Kidney (tissue), 14 donors: ENCODE results near the gene GUK1. TPM values are rescaled to one million over a fixed set of nuclear protein-coding genes. Genes with fewer than 3 reads are reported as not detected.

Experiments used
- DNase-seq, 5 donors: peaks; one replicate each; pipeline ENCODE4 v3.0.0-alpha.2; 2013 to 2020
- FAIRE-seq: peaks from 2 replicates; lab custom pipeline; 2012; peaks lifted over from hg19 to GRCh38; lab: Jason Lieb, UNC
- H3K27ac ChIP-seq, 2 donors: one replicate each; pipeline ENCODE4 v1.7.0; 2013; ENCODE audit warnings: low read depth in 2 of 2, low read length in 2 of 2, inconsistent platforms in 1 of 2
- H3K27me3 ChIP-seq: one replicate; pipeline ENCODE4 v1.7.1; 2013; ENCODE audit warnings: low read length, inconsistent platforms; ENCODE audit not compliant: control insufficient read depth, insufficient read depth
- H3K36me3 ChIP-seq, 3 donors: one replicate each; pipeline versions ENCODE4 v1.7.0 to v1.7.1; 2013; ENCODE audit warnings: low read length in 3 of 3, control low read depth in 1 of 3, inconsistent platforms in 1 of 3; ENCODE audit not compliant: insufficient read depth in 3 of 3, control insufficient read depth in 2 of 3
- H3K4me1 ChIP-seq, 3 donors: one replicate each; pipeline versions ENCODE4 v1.7.0 to v1.7.1; 2013; ENCODE audit warnings: low read length in 3 of 3, inconsistent platforms in 1 of 3, low read depth in 1 of 3; ENCODE audit not compliant: control insufficient read depth in 2 of 3, insufficient read depth in 2 of 3
- H3K4me3 ChIP-seq, 3 donors: one replicate each; pipeline versions ENCODE4 v1.7.0 to v1.8.1; 2013; ENCODE audit warnings: low read length in 3 of 3, control low read depth in 1 of 3, inconsistent platforms in 1 of 3
- H3K9ac ChIP-seq, 3 donors: one replicate each; pipeline versions ENCODE4 v1.7.0 to v1.7.1; 2013; ENCODE audit warnings: low read length in 3 of 3, control low read depth in 1 of 3, inconsistent platforms in 1 of 3
- H3K9me3 ChIP-seq, 3 donors: one replicate each; pipeline versions ENCODE4 v1.7.0 to v1.7.1; 2013; ENCODE audit warnings: low read length in 3 of 3, control low read depth in 1 of 3, inconsistent platforms in 1 of 3; ENCODE audit not compliant: control insufficient read depth in 2 of 3, insufficient read depth in 1 of 3
- intact Hi-C: fragments of 100-400 bp; cut with DNase I; formaldehyde crosslinking; loops from one replicate; pipeline ENCODE4 v1.11.1; 2022
- polyA plus RNA-seq: library from polyadenylated mRNA; stranded (reverse); fragments of 350-450 nt; fragmentation: Illumina TruSeq; extraction: RNeasy Lipid Tissue Mini Kit (QIAGEN cat#74804); gene quantifications from one replicate; pipeline ENCODE4 v1.2.3, GENCODE V29; 2014; ENCODE audit warnings: low read depth, low replicate concordance; ENCODE audit not compliant: insufficient read depth
- total RNA-seq: library from RNA; stranded (reverse); fragmentation: NEBNext Ultra II Directional; extraction: Animal tissue kit (Norgen Biotek cat#: 25700); gene quantifications from one replicate; pipeline ENCODE4 v1.2.1, GENCODE V29; 2021
- TF ChIP-seq, protein P1 (sequence below): IDR thresholded peaks from 3 replicates; pipeline ENCODE4 v1.5.1; 2012; ENCODE audit warnings: mild to moderate bottlenecking, moderate library complexity, borderline replicate concordance; ENCODE audit not compliant: insufficient read depth; ENCODE audit errors: extremely low read depth
- donor health status: control.
- donor health status: control.
- donor health status: control.
- donor health status: control.
- donor health status: control.
- donor health status: DM: yes; HTN: yes; CAD: no.
- donor health status: Normal renal cell carcinoma (clear cell type).

Gene GUK1
- total and polyA plus RNA-seq, 2 donors from 2014 or later, result 221 to 410 TPM

- FAIRE-seq, result no peak
- intact Hi-C loops, result no loop called here
- Histone ChIP-seq H3K4me1 (peaks cover 0 to 51% (median 46%) of the 10 kb centered on the region in 3 donors), H3K9ac (no peak overlapping the region), H3K4me3 (no peak overlapping the region), H3K9me3 (peaks cover 0 to 8% (median 0%) of the 10 kb centered on the region in 3 donors), H3K27me3 (no peaks in the 10 kb centered on the region), H3K36me3 (peaks cover 0 to 8% (median 4%) of the 10 kb centered on the region in 3 donors), H3K27ac (no peak overlapping the region)
- DNase-seq, result no peak
- TF ChIP-seq, protein P1, sequence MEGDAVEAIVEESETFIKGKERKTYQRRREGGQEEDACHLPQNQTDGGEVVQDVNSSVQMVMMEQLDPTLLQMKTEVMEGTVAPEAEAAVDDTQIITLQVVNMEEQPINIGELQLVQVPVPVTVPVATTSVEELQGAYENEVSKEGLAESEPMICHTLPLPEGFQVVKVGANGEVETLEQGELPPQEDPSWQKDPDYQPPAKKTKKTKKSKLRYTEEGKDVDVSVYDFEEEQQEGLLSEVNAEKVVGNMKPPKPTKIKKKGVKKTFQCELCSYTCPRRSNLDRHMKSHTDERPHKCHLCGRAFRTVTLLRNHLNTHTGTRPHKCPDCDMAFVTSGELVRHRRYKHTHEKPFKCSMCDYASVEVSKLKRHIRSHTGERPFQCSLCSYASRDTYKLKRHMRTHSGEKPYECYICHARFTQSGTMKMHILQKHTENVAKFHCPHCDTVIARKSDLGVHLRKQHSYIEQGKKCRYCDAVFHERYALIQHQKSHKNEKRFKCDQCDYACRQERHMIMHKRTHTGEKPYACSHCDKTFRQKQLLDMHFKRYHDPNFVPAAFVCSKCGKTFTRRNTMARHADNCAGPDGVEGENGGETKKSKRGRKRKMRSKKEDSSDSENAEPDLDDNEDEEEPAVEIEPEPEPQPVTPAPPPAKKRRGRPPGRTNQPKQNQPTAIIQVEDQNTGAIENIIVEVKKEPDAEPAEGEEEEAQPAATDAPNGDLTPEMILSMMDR, result no peak
These were observed 49.0 kb upstream of the GUK1 start for GRCh38 chr1:228091084-228091483.

GRCh38 chr1:228092342-228093049 is 47.6 kb upstream of the GUK1 start:
- DNase-seq (no peak), FAIRE-seq (no peak)
- Histone ChIP-seq H3K27me3 (no peaks in the 10 kb centered on the region), H3K4me1 (peaks cover 0 to 43% (median 35%) of the 10 kb centered on the region in 3 donors), H3K4me3 (no peak overlapping the region), H3K9me3 (peaks cover 0 to 8% (median 0%) of the 10 kb centered on the region in 3 donors), H3K27ac (no peak overlapping the region), H3K36me3 (peaks cover 0 to 11% (median 8%) of the 10 kb centered on the region in 3 donors), H3K9ac (no peak overlapping the region)
- TF ChIP-seq, protein P1, result no peak
- intact Hi-C loops, result no loop called here

GRCh38 chr1:228093050-228093906 is 46.8 kb upstream of the GUK1 start:
- TF ChIP-seq, protein P1, result no peak
- Histone ChIP-seq H3K36me3 (peaks cover 0 to 13% (median 11%) of the 10 kb centered on the region in 3 donors), H3K9me3 (peaks cover 0 to 8% (median 0%) of the 10 kb centered on the region in 3 donors), H3K27me3 (no peaks in the 10 kb centered on the region), H3K27ac (no peak overlapping the region), H3K4me1 (peaks cover 0 to 36% (median 28%) of the 10 kb centered on the region in 3 donors), H3K4me3 (no peak overlapping the region), H3K9ac (no peak overlapping the region)
- intact Hi-C loops, result no loop called here
- no peak for FAIRE-seq
- DNase-seq, result peak in 1 of 5 donors; percentile 18
